ENCODE data around the gene IMPA2. TPM values are rescaled to one million over a fixed set of nuclear protein-coding genes. Genes with fewer than 3 reads are reported as not detected.
"Not testable (repeated sequence)": the region's sequence is repeated elsewhere in the genome, so short reads cannot be mapped to it uniquely, and the experiment has no call there.

IMPA2 gene
- total RNA-seq: 85.8 TPM
- long read RNA-seq, transcript IMPA2-201 (8 exons, 1,534 nt): major isoform, 222 of 266 reads
- long read RNA-seq, partial matches to known transcripts: 4 of 266 reads
- long read RNA-seq, other reads (novel, unspliced or antisense): 38 of 266 reads

GRCh38 chr18:11981192-11981542 is at the start of gene IMPA2:
Gene IMPA2 (plus strand): TSS chr18:11981507. CDS start chr18:11981670, 163 bp downstream.
- intact Hi-C loops (cut with DNase I): loop anchor here (2.0 to 5.0 kb wide), 2 partner anchors 34 to 51 kb away; no protein-coding TSS in a partner anchor
- no peak for DNase-seq
- ATAC-seq (ENCODE audit: poor library complexity): peak; percentile 90

- ATAC-seq (ENCODE audit: poor library complexity): no peak
- intact Hi-C loops (cut with DNase I): no loop called here
Observed at GRCh38 chr18:11932393-11932792, 48.9 kb upstream of the IMPA2 start.

GRCh38 chr18:11937874-11938478 is 43.3 kb upstream of the IMPA2 start:
- ATAC-seq (ENCODE audit: poor library complexity) (peak; percentile 94), DNase-seq (peak; percentile 83)
- intact Hi-C loops (cut with DNase I): loop anchor here (5.0 kb wide), 2 partner anchors 54 to 99 kb away; no protein-coding TSS in a partner anchor

More at GRCh38 chr18:11932393-11932792, 48.9 kb upstream of the IMPA2 start:
- DNase-seq: no peak

GRCh38 chr18:11940956-11941355 is 40.4 kb upstream of the IMPA2 start:
- ATAC-seq (ENCODE audit: poor library complexity) (no peak), DNase-seq (no peak)
- intact Hi-C loops (cut with DNase I): no loop called here

- DNase-seq (no peak), ATAC-seq (ENCODE audit: poor library complexity) (no peak)
- intact Hi-C loops (cut with DNase I): no loop called here
Observed at GRCh38 chr18:11943551-11943950, 37.8 kb upstream of the IMPA2 start.

- DNase-seq (no peak), ATAC-seq (ENCODE audit: poor library complexity) (no peak)
- intact Hi-C loops (cut with DNase I): no loop called here
Observed at GRCh38 chr18:11944252-11944651, 37.1 kb upstream of the IMPA2 start.

- DNase-seq (no peak), ATAC-seq (ENCODE audit: poor library complexity) (no peak)
- intact Hi-C loops (cut with DNase I): no loop called here
Observed at GRCh38 chr18:11944786-11945185, 36.5 kb upstream of the IMPA2 start.

- intact Hi-C loops (cut with DNase I): loop anchor here (2.0 kb wide), 1 partner anchor 35 kb away; the partner anchor contains the start of gene IMPA2
- DNase-seq; ATAC-seq (ENCODE audit: poor library complexity): not testable (repeated sequence)
Observed at GRCh38 chr18:11945834-11946659, 35.3 kb upstream of the IMPA2 start.

- no peak for DNase-seq
- peak; percentile 47 for ATAC-seq (ENCODE audit: poor library complexity)
- intact Hi-C loops (cut with DNase I): loop anchor here (2.0 kb wide), 1 partner anchor 34 kb away; the partner anchor contains the start of gene IMPA2
Observed at GRCh38 chr18:11946756-11947155, 34.6 kb upstream of the IMPA2 start.

GRCh38 chr18:11947214-11948191 is 33.8 kb upstream of the IMPA2 start:
- intact Hi-C loops (cut with DNase I): loop anchor here (2.0 kb wide), 1 partner anchor 33 kb away; the partner anchor contains the start of gene IMPA2
- ATAC-seq (ENCODE audit: poor library complexity) (peak; percentile 98), DNase-seq (peak; percentile 97)

- DNase-seq (no peak), ATAC-seq (ENCODE audit: poor library complexity) (no peak)
- intact Hi-C loops (cut with DNase I): no loop called here
Observed at GRCh38 chr18:11948852-11949523, 32.3 kb upstream of the IMPA2 start.

GRCh38 chr18:11950824-11951223 is 30.5 kb upstream of the IMPA2 start:
- DNase-seq (no peak), ATAC-seq (ENCODE audit: poor library complexity) (no peak)
- intact Hi-C loops (cut with DNase I): loop anchor here (2.0 kb wide), 1 partner anchor 24 kb away; no protein-coding TSS in a partner anchor

- ATAC-seq (ENCODE audit: poor library complexity): no peak
- intact Hi-C loops (cut with DNase I): loop anchor here (2.0 kb wide), 1 partner anchor 23 kb away; no protein-coding TSS in a partner anchor
Observed at GRCh38 chr18:11951390-11951851, 29.9 kb upstream of the IMPA2 start.

GRCh38 chr18:11953113-11953512 is 28.2 kb upstream of the IMPA2 start:
- ATAC-seq (ENCODE audit: poor library complexity) (no peak), DNase-seq (no peak)
- intact Hi-C loops (cut with DNase I): no loop called here

More at GRCh38 chr18:11951390-11951851, 29.9 kb upstream of the IMPA2 start:
- no peak for DNase-seq

GRCh38 chr18:11955239-11956029 is 25.9 kb upstream of the IMPA2 start:
- peak; percentile 70 for DNase-seq
- no peak for ATAC-seq (ENCODE audit: poor library complexity)
- intact Hi-C loops (cut with DNase I): no loop called here

- ATAC-seq (ENCODE audit: poor library complexity) (no peak), DNase-seq (no peak)
- intact Hi-C loops (cut with DNase I): no loop called here
Observed at GRCh38 chr18:11956371-11957308, 24.7 kb upstream of the IMPA2 start.

All from Right ventricle myocardium superior (tissue), 1 donor.